ENCODE results near the gene GINS1. TPM values are rescaled to one million over a fixed set of nuclear protein-coding genes. Genes with fewer than 3 reads are reported as not detected.
"Not testable (repeated sequence)": the region's sequence is repeated elsewhere in the genome, so short reads cannot be mapped to it uniquely, and the experiment has no call there.

GINS1 gene
- total and polyA plus RNA-seq, 2 donors (not counting 1 experiment from before 2014, with no cell fraction given), result 0.61 to 2.0 TPM

DNA sequence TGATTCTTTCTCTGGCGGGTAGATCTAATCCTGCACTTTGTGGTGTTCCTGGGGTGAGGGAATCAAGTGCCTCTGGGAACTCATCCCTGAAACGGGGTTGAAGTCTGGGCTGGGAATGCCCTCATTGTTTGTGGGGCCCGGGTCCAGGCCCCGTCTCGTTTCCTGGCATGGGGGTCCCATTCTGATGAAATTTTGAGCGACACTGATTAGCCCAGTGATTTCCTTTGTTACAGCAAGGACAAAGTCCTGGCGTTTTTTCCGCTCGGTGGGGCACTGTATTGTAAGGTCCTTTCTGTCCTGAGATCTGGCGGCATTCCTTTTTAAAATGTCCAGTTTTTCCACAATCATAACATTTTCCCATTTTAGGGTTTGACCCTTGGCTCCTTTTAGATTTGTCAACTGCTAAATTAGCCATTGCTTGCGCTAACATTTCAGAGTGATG, 7.2 kb upstream of the GINS1 start:
- H3K27ac Mint-ChIP-seq; H3K9me3 Mint-ChIP-seq (ENCODE audit: insufficient read depth); H3K79me2 ChIP-seq (ENCODE audit: control insufficient read depth, insufficient read depth, low read length); H3K27me3 ChIP-seq (replicated peaks in 1 of 4; ENCODE audit: control extremely low read depth in 1 of 4, control insufficient read depth in 3 of 4, insufficient read depth in 4 of 4, low read length in 3 of 4); H3K36me3 ChIP-seq (replicated peaks in 1 of 2; ENCODE audit: control extremely low read depth in 1 of 2, control insufficient read depth in 1 of 2, extremely low read depth in 1 of 2, insufficient read depth in 2 of 2, low read length in 1 of 2); H3K4me1 ChIP-seq (ENCODE audit: control insufficient read depth in 2 of 2, insufficient read depth in 2 of 2, low read length in 2 of 2); POLR2A ChIA-PET; H3K4me3 Mint-ChIP-seq; H3K4me2 ChIP-seq (replicated peaks; ENCODE audit: low read depth, low read length, poor library complexity, severe bottlenecking); H4K20me1 ChIP-seq (ENCODE audit: control insufficient read depth, insufficient read depth, low read length, poor library complexity, severe bottlenecking); H3K4me3 ChIP-seq (ENCODE audit: control extremely low read depth in 1 of 5, extremely low read depth in 1 of 5, insufficient read depth in 1 of 5, low read depth in 2 of 5, low read length in 4 of 5); intact Hi-C loops (cut with micrococcal nuclease); ATAC-seq (ENCODE audit: low read depth); H3K9ac ChIP-seq (ENCODE audit: low read length); H3K4me1 Mint-ChIP-seq; H3K27ac ChIP-seq (ENCODE audit: low read length in 2 of 2); H2AFZ ChIP-seq (ENCODE audit: insufficient read depth, low read depth, low read length, poor library complexity, severe bottlenecking); DNase-seq: not testable (repeated sequence)
- peaks cover 2 to 25% (median 20%) of the 10 kb centered on the region in 3 donors for H3K9me3 ChIP-seq (ENCODE audit: control extremely low read depth in 1 of 3, control insufficient read depth in 2 of 3, insufficient read depth in 1 of 3, low read length in 2 of 3)
- CTCF ChIA-PET, result interaction anchor here (0.6 to 6.4 kb wide), 7 partner anchors 8 to 405 kb away, joined by 3 to 133 read pairs (median 24); partner anchors contain the start of genes ACSS1 and GINS1
- peaks cover 11% of the 10 kb centered on the region for H3K27me3 Mint-ChIP-seq
- whole genome bisulfite sequencing (ENCODE audit: insufficient coverage), result 90% methylated on average over 11 of the region's 11 CpGs

DNA sequence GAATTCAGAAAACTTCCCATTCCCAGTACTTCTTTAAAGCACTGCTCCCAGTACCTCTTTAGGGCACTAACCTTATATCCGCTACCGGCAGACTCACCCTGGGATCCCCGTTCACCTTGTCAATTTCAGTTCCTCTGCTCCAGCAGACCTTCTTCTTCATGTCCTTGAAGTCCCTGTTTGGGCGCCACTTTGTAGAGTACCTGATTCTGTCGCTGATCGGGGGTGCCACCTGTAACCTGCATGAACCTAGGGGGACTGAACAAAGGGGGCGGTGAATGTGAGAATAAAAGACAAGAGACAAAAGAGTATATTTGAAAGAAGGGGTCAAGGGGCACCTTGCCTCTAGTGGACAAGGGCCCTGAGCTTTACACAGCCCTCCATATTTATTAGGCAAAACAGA, 4.9 kb upstream of the GINS1 start:
- Mint-ChIP-seq H3K4me1 (peaks cover 5% of the 10 kb centered on the region), H3K27me3 (peaks cover 7% of the 10 kb centered on the region), H3K9me3 (ENCODE audit: insufficient read depth) (peaks cover 7% of the 10 kb centered on the region), H3K27ac (no peak overlapping the region), H3K4me3 (no peak overlapping the region)
- H3K4me2 ChIP-seq (replicated peaks; ENCODE audit: low read depth, low read length, poor library complexity, severe bottlenecking), result no peak overlapping the region
- WGBS (ENCODE audit: insufficient coverage), result no CpG with 5 or more reads among the region's 7 CpGs
- DNase-seq, result no peak
- no peaks in the 10 kb centered on the region for H3K79me2 ChIP-seq (ENCODE audit: control insufficient read depth, insufficient read depth, low read length)
- no peak overlapping the region for H2AFZ ChIP-seq (ENCODE audit: insufficient read depth, low read depth, low read length, poor library complexity, severe bottlenecking)
- no peak for TF ChIP-seq EZH2 (IDR thresholded peaks at IDR 0.05; ENCODE audit: borderline replicate concordance, insufficient read depth, low read depth, low read length, poor library complexity, severe bottlenecking)
- TF ChIP-seq, protein P1, sequence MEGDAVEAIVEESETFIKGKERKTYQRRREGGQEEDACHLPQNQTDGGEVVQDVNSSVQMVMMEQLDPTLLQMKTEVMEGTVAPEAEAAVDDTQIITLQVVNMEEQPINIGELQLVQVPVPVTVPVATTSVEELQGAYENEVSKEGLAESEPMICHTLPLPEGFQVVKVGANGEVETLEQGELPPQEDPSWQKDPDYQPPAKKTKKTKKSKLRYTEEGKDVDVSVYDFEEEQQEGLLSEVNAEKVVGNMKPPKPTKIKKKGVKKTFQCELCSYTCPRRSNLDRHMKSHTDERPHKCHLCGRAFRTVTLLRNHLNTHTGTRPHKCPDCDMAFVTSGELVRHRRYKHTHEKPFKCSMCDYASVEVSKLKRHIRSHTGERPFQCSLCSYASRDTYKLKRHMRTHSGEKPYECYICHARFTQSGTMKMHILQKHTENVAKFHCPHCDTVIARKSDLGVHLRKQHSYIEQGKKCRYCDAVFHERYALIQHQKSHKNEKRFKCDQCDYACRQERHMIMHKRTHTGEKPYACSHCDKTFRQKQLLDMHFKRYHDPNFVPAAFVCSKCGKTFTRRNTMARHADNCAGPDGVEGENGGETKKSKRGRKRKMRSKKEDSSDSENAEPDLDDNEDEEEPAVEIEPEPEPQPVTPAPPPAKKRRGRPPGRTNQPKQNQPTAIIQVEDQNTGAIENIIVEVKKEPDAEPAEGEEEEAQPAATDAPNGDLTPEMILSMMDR (IDR thresholded peaks at IDR 0.05), result no peak
- ATAC-seq (ENCODE audit: low read depth), result no peak
- H3K4me3 ChIP-seq (ENCODE audit: control extremely low read depth in 1 of 5, extremely low read depth in 1 of 5, insufficient read depth in 1 of 5, low read depth in 2 of 5, low read length in 4 of 5), result no peak overlapping the region
- no peaks in the 10 kb centered on the region for H4K20me1 ChIP-seq (ENCODE audit: control insufficient read depth, insufficient read depth, low read length, poor library complexity, severe bottlenecking)
- H3K27ac ChIP-seq (ENCODE audit: low read length in 2 of 2), result no peak overlapping the region
- no peak overlapping the region for H3K9ac ChIP-seq (ENCODE audit: low read length)
- no peaks in the 10 kb centered on the region for H3K4me1 ChIP-seq (ENCODE audit: control insufficient read depth in 2 of 2, insufficient read depth in 2 of 2, low read length in 2 of 2)
- ChIA-PET POLR2A (no interaction called here), CTCF (interaction anchor here (1.6 to 6.4 kb wide), 2 partner anchors 84 to 108 kb away, joined by 4 to 133 read pairs; no protein-coding TSS in a partner anchor)
- peaks cover 2 to 25% (median 20%) of the 10 kb centered on the region in 3 donors for H3K9me3 ChIP-seq (ENCODE audit: control extremely low read depth in 1 of 3, control insufficient read depth in 2 of 3, insufficient read depth in 1 of 3, low read length in 2 of 3)
- H3K36me3 ChIP-seq (replicated peaks in 1 of 2; ENCODE audit: control extremely low read depth in 1 of 2, control insufficient read depth in 1 of 2, extremely low read depth in 1 of 2, insufficient read depth in 2 of 2, low read length in 1 of 2), result no peaks in the 10 kb centered on the region
- H3K27me3 ChIP-seq (replicated peaks in 1 of 4; ENCODE audit: control extremely low read depth in 1 of 4, control insufficient read depth in 3 of 4, insufficient read depth in 4 of 4, low read length in 3 of 4), result no peaks in the 10 kb centered on the region
- intact Hi-C loops (cut with micrococcal nuclease), result no loop called here

Measured in B cell (primary cell).